Fibroblast of skin of right quadriceps (primary cell): Measurements from ENCODE around the gene KIAA1217.
"Not testable (repeated sequence)": the region's sequence is repeated elsewhere in the genome, so short reads cannot be mapped to it uniquely, and the experiment has no call there.

ENCODE experiments used
- DNase-seq: peaks from one replicate; pipeline ENCODE4 v3.0.0-alpha.2; 2013

The KIAA1217 gene

GRCh38 chr10:24341371-24341770, 132.4 kb downstream of the KIAA1217 start:
- DNase-seq = peak; percentile 53

- no peak for DNase-seq
Observed at GRCh38 chr10:24341897-24342296, 133.0 kb downstream of the KIAA1217 start.

- peak; percentile 41 for DNase-seq
Observed at GRCh38 chr10:24343686-24344085, 134.7 kb downstream of the KIAA1217 start.

GRCh38 chr10:24344279-24344678, 135.3 kb downstream of the KIAA1217 start:
- DNase-seq = peak; percentile 100

GRCh38 chr10:24344695-24345463, 135.9 kb downstream of the KIAA1217 start:
- no peak for DNase-seq

- no peak for DNase-seq
Observed at GRCh38 chr10:24346877-24347519, 138.1 kb downstream of the KIAA1217 start.

GRCh38 chr10:24349379-24350001, 140.6 kb downstream of the KIAA1217 start:
- peak; percentile 67 for DNase-seq

- peak; percentile 89 for DNase-seq
Observed at GRCh38 chr10:24350070-24350921, 141.4 kb downstream of the KIAA1217 start.

GRCh38 chr10:24350922-24351225, 141.9 kb downstream of the KIAA1217 start:
- not testable (repeated sequence) for DNase-seq

GRCh38 chr10:24351961-24352360, 143.0 kb downstream of the KIAA1217 start:
- peak; percentile 45 for DNase-seq

GRCh38 chr10:24352399-24352798, 143.5 kb downstream of the KIAA1217 start:
- no peak for DNase-seq

GRCh38 chr10:24353319-24353718, 144.4 kb downstream of the KIAA1217 start:
- DNase-seq = no peak

- DNase-seq = no peak
Observed at GRCh38 chr10:24355056-24355688, 146.2 kb downstream of the KIAA1217 start.

GRCh38 chr10:24357344-24358004, 148.5 kb downstream of the KIAA1217 start:
- no peak for DNase-seq

GRCh38 chr10:24358022-24358421, 149.1 kb downstream of the KIAA1217 start:
- no peak for DNase-seq

- DNase-seq = peak; percentile 76
Observed at GRCh38 chr10:24360282-24361127, 151.6 kb downstream of the KIAA1217 start.

- DNase-seq = peak; percentile 52
Observed at GRCh38 chr10:24363070-24363469, 154.1 kb downstream of the KIAA1217 start.

GRCh38 chr10:24367688-24368087, 158.8 kb downstream of the KIAA1217 start:
- DNase-seq = no peak

GRCh38 chr10:24370877-24371276, 161.9 kb downstream of the KIAA1217 start:
- DNase-seq = peak; percentile 33

- DNase-seq = no peak
Observed at GRCh38 chr10:24371396-24371795, 162.5 kb downstream of the KIAA1217 start.
